Effector memory CD4-positive, alpha-beta T cell (primary cell): ENCODE measurements around the gene CCDC47.
A peak's percentile ranks its signal among the peaks of the same experiment; 100 is the strongest.

ENCODE experiments used
- DNase-seq, 3 donors: peaks; one replicate each; pipeline ENCODE4 v3.0.0-alpha.2; 2020
- H3K27ac ChIP-seq: 2 replicates; pipeline ENCODE4 v1.7.0; 2013; ENCODE audit warnings: mild to moderate bottlenecking, low read length, moderate library complexity; ENCODE audit not compliant: insufficient read depth, poor library complexity, severe bottlenecking
- H3K27me3 ChIP-seq: replicated peaks from 2 replicates; pipeline ENCODE4 v1.7.0; 2013; ENCODE audit warnings: mild to moderate bottlenecking, low read length; ENCODE audit not compliant: insufficient read depth, control insufficient read depth, poor library complexity, severe bottlenecking
- H3K36me3 ChIP-seq: 2 replicates; pipeline ENCODE4 v1.7.0; 2013; ENCODE audit warnings: mild to moderate bottlenecking, low read length, moderate library complexity; ENCODE audit not compliant: control insufficient read depth, insufficient read depth
- H3K4me1 ChIP-seq: 2 replicates; pipeline ENCODE4 v1.7.0; 2013; ENCODE audit warnings: low read length, mild to moderate bottlenecking; ENCODE audit not compliant: control insufficient read depth, insufficient read depth, poor library complexity, severe bottlenecking
- H3K4me3 ChIP-seq: 2 replicates; pipeline ENCODE4 v1.7.0; 2013; ENCODE audit warnings: low read length, low read depth, mild to moderate bottlenecking; ENCODE audit not compliant: insufficient read depth, poor library complexity, severe bottlenecking
- H3K9me3 ChIP-seq: 2 replicates; pipeline ENCODE4 v1.7.0; 2013; ENCODE audit warnings: mild to moderate bottlenecking, low read length, moderate library complexity; ENCODE audit not compliant: control insufficient read depth

CCDC47 gene

GRCh38 chr17:63700528-63701455 lies 72.6 kb downstream of the CCDC47 start:
- Histone ChIP-seq H3K36me3 (peaks cover 31% of the 10 kb centered on the region), H3K4me1 (peaks cover 76% of the 10 kb centered on the region), H3K4me3 (peak overlapping the region; percentile 54), H3K27me3 (no peaks in the 10 kb centered on the region), H3K9me3 (no peaks in the 10 kb centered on the region), H3K27ac (peak overlapping the region; percentile 86)
- peak; percentile 44 to 48 (median 44) for DNase-seq

DNA sequence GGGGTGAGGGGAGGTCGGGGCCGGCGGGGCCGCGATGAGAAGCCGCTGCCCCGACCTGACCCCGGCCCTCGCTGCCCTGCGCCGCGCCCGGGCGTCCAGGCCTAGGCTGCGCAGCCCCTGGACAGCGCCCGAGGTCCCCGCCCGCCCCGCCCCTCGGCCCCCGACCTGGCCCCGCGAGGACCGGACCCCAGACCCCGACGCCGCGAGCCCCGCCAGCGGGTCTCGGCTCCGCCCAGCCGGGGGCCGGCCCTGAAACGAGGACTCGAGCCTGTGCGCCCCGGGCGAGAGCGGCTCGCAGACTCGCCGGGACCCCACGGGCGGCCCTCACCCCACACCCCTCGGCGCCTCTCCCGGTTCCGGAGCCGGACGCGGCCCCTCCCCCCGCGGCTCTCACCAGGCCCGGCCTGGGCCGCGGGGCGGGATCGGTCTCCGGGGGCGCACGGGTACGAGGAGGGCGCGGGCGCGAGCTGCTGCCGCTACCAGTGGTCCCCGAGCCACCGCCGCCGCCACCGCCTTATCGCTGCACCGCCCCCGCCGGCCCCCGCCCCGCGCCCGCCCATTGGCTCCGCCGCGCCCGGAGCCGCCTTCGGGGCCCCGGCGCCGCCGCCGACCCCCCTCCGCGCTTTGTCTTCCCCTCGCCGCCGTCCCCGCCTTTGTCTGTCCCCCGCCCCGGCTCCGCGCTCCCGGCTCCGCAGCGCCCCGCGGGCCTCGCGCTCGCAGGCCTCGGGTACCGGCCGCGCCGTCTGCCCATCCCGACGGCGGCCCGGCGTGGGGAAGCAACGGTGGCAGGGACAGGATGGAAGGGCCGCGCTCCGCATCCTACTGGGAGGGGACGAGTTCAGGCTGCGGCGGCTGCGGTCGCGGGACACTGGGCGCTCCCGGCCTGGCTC lies 73.5 kb downstream of the CCDC47 start, which contains the start of gene LIMD2:
LIMD2 (minus strand) TSS at position 488 of the 890 bp plus-strand sequence. CDS start 827 bp downstream, outside the sequence.
- H3K9me3 ChIP-seq, result no peaks in the 10 kb centered on the region
- H3K27ac ChIP-seq, result peak within 1 kb of the TSS; percentile 86
- no peaks in the 10 kb centered on the region for H3K27me3 ChIP-seq
- H3K4me3 ChIP-seq, result peak within 1 kb of the TSS; percentile 80
- H3K36me3 ChIP-seq, result peaks cover 31% of the 10 kb centered on the region
- H3K4me1 ChIP-seq, result peaks cover 75% of the 10 kb centered on the region
- peak; percentile 77 to 79 (median 78) for DNase-seq

DNA sequence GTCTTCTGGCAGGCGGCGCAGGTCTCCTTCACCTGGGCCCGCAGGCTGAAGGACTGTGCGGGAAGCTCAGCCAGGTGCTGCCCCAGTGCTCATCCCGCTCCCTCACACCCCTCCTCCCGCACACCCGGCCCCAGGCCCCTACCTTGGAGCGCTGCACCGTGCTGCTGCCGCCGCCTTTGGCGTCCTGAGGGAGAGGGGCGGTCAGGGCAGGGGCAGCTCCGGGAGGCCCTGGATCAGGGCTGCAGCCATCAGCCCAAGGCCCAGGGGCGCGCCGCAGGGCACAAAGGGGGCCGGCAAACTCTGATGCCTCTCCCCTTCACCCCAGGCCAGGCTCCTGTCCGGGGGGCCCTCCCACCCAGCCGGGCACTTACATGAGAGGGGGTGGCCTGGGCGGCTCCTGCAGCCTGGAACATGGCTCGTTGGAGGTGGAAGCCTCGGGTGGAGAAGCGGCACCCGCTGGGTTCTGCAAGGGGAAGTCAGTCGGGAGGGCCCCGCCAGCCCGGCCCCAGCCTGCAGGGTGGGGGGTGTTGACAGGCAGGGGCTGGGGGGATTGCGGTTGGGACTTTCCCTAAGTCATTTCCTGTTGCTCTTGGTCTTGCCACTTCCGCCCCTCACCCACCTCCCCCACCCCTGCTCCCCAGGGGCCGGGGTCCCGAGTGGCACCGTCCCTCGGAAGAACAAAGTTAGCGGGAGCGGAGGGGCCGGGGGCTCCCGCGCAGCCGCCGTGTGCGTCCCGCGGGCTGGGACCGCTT lies 74.3 kb downstream of the CCDC47 start:
- Histone ChIP-seq H3K27me3 (no peaks in the 10 kb centered on the region), H3K4me3 (peak overlapping the region; percentile 80), H3K27ac (peak overlapping the region; percentile 86), H3K36me3 (peaks cover 31% of the 10 kb centered on the region), H3K4me1 (peaks cover 73% of the 10 kb centered on the region), H3K9me3 (no peaks in the 10 kb centered on the region)
- DNase-seq, result peak; percentile 80 to 81 (median 80)

DNA sequence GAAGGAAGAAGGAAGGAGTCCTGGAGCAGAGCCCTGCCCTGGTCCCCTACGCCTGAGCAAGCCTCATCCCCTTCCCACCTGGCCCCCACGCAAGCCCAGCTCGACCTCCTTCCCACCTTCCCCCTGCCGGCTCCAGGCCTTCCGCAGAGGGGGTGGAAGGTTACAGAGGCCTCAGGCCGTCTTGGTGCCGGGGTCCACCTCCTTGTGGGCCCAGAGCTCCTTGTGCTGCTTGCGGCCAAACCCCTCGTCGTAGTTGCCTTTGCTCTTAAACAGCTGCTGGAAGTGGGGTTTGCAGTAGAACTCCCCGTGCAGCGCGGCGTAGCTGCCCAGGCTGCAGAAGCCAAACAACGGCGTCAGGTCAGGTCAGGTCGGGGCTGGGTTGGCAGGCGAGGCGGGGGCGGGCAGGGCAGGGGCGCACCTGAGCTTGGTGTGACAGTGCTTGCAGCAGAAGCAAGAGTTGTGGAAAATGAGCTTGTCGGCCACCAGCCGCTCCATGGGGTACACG lies 75.0 kb downstream of the CCDC47 start:
- no peak for DNase-seq
- Histone ChIP-seq H3K27ac (peak overlapping the region; percentile 86), H3K27me3 (no peaks in the 10 kb centered on the region), H3K4me1 (peaks cover 70% of the 10 kb centered on the region), H3K4me3 (peak overlapping the region; percentile 80), H3K9me3 (no peaks in the 10 kb centered on the region), H3K36me3 (peaks cover 27% of the 10 kb centered on the region)

DNA sequence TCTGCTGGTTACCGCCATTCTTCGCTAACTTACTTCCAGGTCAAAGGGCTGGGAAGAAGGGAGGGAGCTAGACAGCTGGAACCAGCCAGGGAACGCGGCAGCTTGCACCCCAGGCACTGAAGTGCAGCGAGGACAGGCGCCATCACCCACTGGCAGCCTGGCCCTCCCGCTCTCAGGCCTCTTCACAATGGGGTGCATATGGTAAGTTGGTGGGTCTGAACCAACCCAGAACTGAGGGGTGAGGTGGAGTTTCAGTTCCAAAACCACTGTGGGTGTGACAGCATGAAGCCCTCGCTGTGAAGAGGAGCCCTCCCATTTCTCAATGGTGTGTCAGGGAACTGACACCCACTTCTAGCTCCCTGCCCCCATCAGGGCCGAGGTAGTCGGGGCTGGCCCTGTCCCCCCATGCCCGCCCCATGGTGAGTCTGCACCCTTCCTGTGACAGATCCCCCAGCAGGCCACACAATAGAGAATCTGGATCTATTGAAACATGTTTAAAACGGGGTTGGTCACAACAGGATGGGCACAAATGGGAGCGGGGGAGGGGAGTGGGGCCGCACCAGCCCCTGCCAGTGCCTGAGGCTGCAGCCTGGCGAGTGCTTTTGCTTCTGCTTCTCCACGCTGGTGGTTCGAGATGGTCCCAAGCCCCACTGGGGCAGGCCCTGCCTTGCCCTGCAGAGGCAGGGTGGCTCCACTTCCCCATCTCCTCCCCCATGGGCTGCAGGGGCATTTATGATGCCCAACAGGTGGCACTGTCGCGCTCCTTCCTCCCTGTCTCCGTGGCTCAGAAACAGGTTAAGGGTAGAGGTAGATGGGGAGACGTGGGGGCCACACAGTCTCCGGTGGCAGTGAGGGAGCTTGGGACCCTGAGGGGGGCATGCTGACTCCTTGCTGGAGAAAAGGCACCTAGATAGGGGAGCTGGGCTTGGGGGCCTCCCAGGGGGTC lies 75.8 kb downstream of the CCDC47 start:
- H3K4me1 ChIP-seq, result peaks cover 62% of the 10 kb centered on the region
- H3K27me3 ChIP-seq, result no peaks in the 10 kb centered on the region
- H3K27ac ChIP-seq, result peak overlapping the region; percentile 86
- peak; percentile 70 to 77 (median 74) for DNase-seq
- H3K4me3 ChIP-seq, result peak overlapping the region; percentile 80
- H3K36me3 ChIP-seq, result peaks cover 30% of the 10 kb centered on the region
- no peaks in the 10 kb centered on the region for H3K9me3 ChIP-seq

- peak in 1 of 3 donors; percentile 9 for DNase-seq
- H3K27ac ChIP-seq, result peak overlapping the region; percentile 86
- peaks cover 42% of the 10 kb centered on the region for H3K36me3 ChIP-seq
- peak overlapping the region; percentile 80 for H3K4me3 ChIP-seq
- peaks cover 52% of the 10 kb centered on the region for H3K4me1 ChIP-seq
- H3K9me3 ChIP-seq, result no peaks in the 10 kb centered on the region
- H3K27me3 ChIP-seq, result no peaks in the 10 kb centered on the region
Measured at GRCh38 chr17:63696381-63696961, 76.9 kb downstream of the CCDC47 start.

GRCh38 chr17:63695889-63696288 lies 77.5 kb downstream of the CCDC47 start:
- DNase-seq, result no peak
- no peaks in the 10 kb centered on the region for H3K27me3 ChIP-seq
- no peaks in the 10 kb centered on the region for H3K9me3 ChIP-seq
- peak overlapping the region; percentile 80 for H3K4me3 ChIP-seq
- H3K4me1 ChIP-seq, result peaks cover 47% of the 10 kb centered on the region
- peak overlapping the region; percentile 86 for H3K27ac ChIP-seq
- peaks cover 48% of the 10 kb centered on the region for H3K36me3 ChIP-seq
